Spleen (tissue), 11 donors: Measurements from ENCODE around the gene YES1. TPM values are rescaled to one million over a fixed set of nuclear protein-coding genes. Genes with fewer than 3 reads are reported as not detected.

Experiments used
- DNase-seq: peaks from one replicate; pipeline ENCODE4 v3.0.0-alpha.2; 2020
- H3K27ac ChIP-seq, 8 donors: fragments of 200-600 bp; sonication (generic) in 7 of 8; 1 replicate in 4 of 8; 2 replicates in 4 of 8; pipeline versions ENCODE4 v1.5.0 to v1.8.0; 2016 to 2021; ENCODE audit warnings: inconsistent platforms in 4 of 8, mild to moderate bottlenecking in 4 of 8, moderate library complexity in 1 of 8
- H3K27me3 ChIP-seq, 7 donors: fragments of 200-600 bp; sonication (generic) in 6 of 7; replicated peaks in 1 of 7; 1 replicate in 4 of 7; 2 replicates in 3 of 7; pipeline versions ENCODE4 v1.5.0 to v1.8.0; 2016 to 2021; ENCODE audit warnings: inconsistent platforms in 3 of 7, mild to moderate bottlenecking in 1 of 7
- H3K36me3 ChIP-seq, 6 donors: fragments of 200-600 bp; sonication (generic) in 5 of 6; 1 replicate in 4 of 6; 2 replicates in 2 of 6; pipeline versions ENCODE4 v1.5.0 to v1.8.0; 2016 to 2021; ENCODE audit warnings: inconsistent platforms in 2 of 6
- H3K4me1 ChIP-seq, 6 donors: fragments of 200-600 bp; sonication (generic) in 5 of 6; 1 replicate in 3 of 6; 2 replicates in 3 of 6; pipeline versions ENCODE4 v1.5.0 to v1.8.0; 2016 to 2021; ENCODE audit warnings: inconsistent platforms in 3 of 6
- H3K4me3 ChIP-seq, 8 donors: fragments of 200-600 bp; sonication (generic) in 7 of 8; 1 replicate in 4 of 8; 2 replicates in 4 of 8; pipeline versions ENCODE4 v1.5.0 to v1.8.0; 2016 to 2021; ENCODE audit warnings: inconsistent platforms in 4 of 8, mild to moderate bottlenecking in 4 of 8, moderate library complexity in 2 of 8
- H3K9me3 ChIP-seq, 8 donors: fragments of 200-600 bp; sonication (generic) in 7 of 8; 1 replicate in 4 of 8; 2 replicates in 4 of 8; pipeline versions ENCODE4 v1.5.0 to v1.8.0; 2016 to 2021; ENCODE audit warnings: inconsistent platforms in 4 of 8
- CTCF ChIP-seq, 11 experiments: fragments of 200-600 bp in 7 of 11; fragments of 450-650 bp in 4 of 11; sonication (generic) in 4 of 11; IDR thresholded peaks in 8 of 11; conservative IDR thresholded peaks in 3 of 11; 1 replicate in 7 of 11; 2 replicates in 4 of 11; pipeline versions ENCODE4 v1.4.0 to v1.8.0; 2016 to 2021; ENCODE audit warnings: antibody characterized with exemption in 11 of 11, inconsistent platforms in 4 of 11, mild to moderate bottlenecking in 1 of 11
- POLR2A ChIP-seq, 3 donors: fragments of 450-650 bp; IDR thresholded peaks; one replicate each; pipeline ENCODE4 v1.5.1; 2017; ENCODE audit warnings: antibody characterized with exemption in 3 of 3, mild to moderate bottlenecking in 1 of 3
- POLR2AphosphoS5 ChIP-seq, 3 donors: sonication (generic); formaldehyde crosslinking; IDR thresholded peaks; one replicate each; pipeline ENCODE4 v1.5.1; 2017; ENCODE audit warnings: antibody characterized with exemption in 3 of 3
- WGBS, 5 donors: extraction: QIAGEN DNeasy Blood & Tissue Kit in 3 of 5; methylation state at CpG; one replicate each; pipeline versions ENCODE4 v1.1.5 to v1.1.7; 2013 to 2018; 5-methylcytosine and 5-hydroxymethylcytosine counted together
- intact Hi-C: fragments of 100-400 bp; cut with DNase I; formaldehyde crosslinking; loops from one replicate; pipeline ENCODE4 v1.15.0; 2023; ENCODE audit warnings: low total_unique reads
- polyA plus RNA-seq, 3 donors: library from polyadenylated mRNA; stranded (reverse); fragments of 200-250 nt; gene quantifications; one replicate each; pipeline ENCODE4 v1.2.1, GENCODE V29; 2013
- total RNA-seq, 7 donors: library from RNA; depleted of rRNA in 3 of 7; stranded (reverse); fragments of >200 nt in 3 of 7; fragmentation: NEBNext Ultra II Directional in 4 of 7; extraction: Animal tissue kit (Norgen Biotek cat#: 25700) in 4 of 7; gene quantifications; one replicate each; pipeline versions ENCODE4 v1.1.0 to v1.2.1, GENCODE V29; 2016 to 2021
- donor health status: healthy with polysubstance abuse.
- donor health status: DM: no; HTN: no; CAD: no; lungs with moderate emphysema.
- donor health status: DM: no; HTN: no; CAD: no.
- donor health status: Bipolar disorder and iron deficiency.
- donor health status: healthy.
- donor health status: DM: no; HTN: no; CAD: no.
- donor health status: DM: yes; HTN: yes; CAD: no.

The YES1 gene
- total and polyA plus RNA-seq, 10 donors, result 8.4 to 128 (median 60.9) TPM

GRCh38 chr18:713135-713490 lies 98.9 kb downstream of the YES1 start:
- Histone ChIP-seq H3K27ac (peak overlapping the region in 7 of 8 donors; percentile 78 to 87 (median 83)), H3K27me3 (peaks cover 0 to 14% (median 0%) of the 10 kb centered on the region in 7 donors), H3K9me3 (peaks cover 0 to 12% (median 0%) of the 10 kb centered on the region in 8 donors), H3K4me1 (peaks cover 0 to 36% (median 27%) of the 10 kb centered on the region in 6 donors), H3K36me3 (peaks cover 0 to 8% (median 0%) of the 10 kb centered on the region in 6 donors), H3K4me3 (peak overlapping the region in 6 of 8 donors; percentile 57 to 83 (median 76))
- DNase-seq, result peak; percentile 75
- 85 to 93% (median 90%) methylated on average over 22 to 23 of the region's 23 CpGs for WGBS, 5 donors
- TF ChIP-seq POLR2A (IDR thresholded peaks at IDR 0.05) (no peak), CTCF (IDR thresholded peaks at IDR 0.05 in 8 of 11, conservative IDR thresholded peaks at IDR 0.05 in 3 of 11) (no peak), POLR2AphosphoS5 (IDR thresholded peaks at IDR 0.05) (no peak)
- intact Hi-C loops, result no loop called here

GRCh38 chr18:712401-713134 lies 99.5 kb downstream of the YES1 start, which contains the start of gene ENOSF1:
Gene ENOSF1, minus strand, starts transcription at chr18:712630. Its CDS starts 43 bp downstream, at chr18:712587.
- H3K9me3 ChIP-seq, result peaks cover 0 to 12% (median 0%) of the 10 kb centered on the region in 8 donors

GRCh38 chr18:711657-712400 lies 100.2 kb downstream of the YES1 start:
- H3K4me1 ChIP-seq, result peaks cover 0 to 36% (median 27%) of the 10 kb centered on the region in 6 donors
- DNase-seq, result peak; percentile 85
- peak overlapping the region; percentile 4 to 87 (median 81) for H3K27ac ChIP-seq
- peaks cover 0 to 14% (median 0%) of the 10 kb centered on the region in 7 donors for H3K27me3 ChIP-seq
- 0% methylated on average over 28 to 42 of the region's 42 CpGs for WGBS, 5 donors
- TF ChIP-seq POLR2AphosphoS5 (IDR thresholded peaks at IDR 0.05) (peak in 2 of 3 donors; percentile 43 to 66), CTCF (IDR thresholded peaks at IDR 0.05 in 8 of 11, conservative IDR thresholded peaks at IDR 0.05 in 3 of 11) (no peak), POLR2A (IDR thresholded peaks at IDR 0.05) (no peak)
- peaks cover 0 to 10% (median 0%) of the 10 kb centered on the region in 6 donors for H3K36me3 ChIP-seq
- peak overlapping the region; percentile 50 to 83 (median 71) for H3K4me3 ChIP-seq
- intact Hi-C loops, result no loop called here
- H3K9me3 ChIP-seq, result peaks cover 0 to 12% (median 0%) of the 10 kb centered on the region in 8 donors

More at GRCh38 chr18:712401-713134, 99.5 kb downstream of the YES1 start, which contains the start of gene ENOSF1:
- H3K36me3 ChIP-seq, result peaks cover 0 to 10% (median 0%) of the 10 kb centered on the region in 6 donors
- TF ChIP-seq POLR2A (IDR thresholded peaks at IDR 0.05) (peak in 1 of 3 donors; percentile 17), POLR2AphosphoS5 (IDR thresholded peaks at IDR 0.05) (peak; percentile 73 to 84 (median 79)), CTCF (IDR thresholded peaks at IDR 0.05 in 8 of 11, conservative IDR thresholded peaks at IDR 0.05 in 3 of 11) (peak; percentile 51 to 92 (median 85))
- H3K4me1 ChIP-seq, result peaks cover 0 to 36% (median 27%) of the 10 kb centered on the region in 6 donors
- 0 to 16% (median 10%) methylated on average over 14 to 91 of the region's 91 CpGs for WGBS, 5 donors
- H3K4me3 ChIP-seq, result peak within 1 kb of the TSS; percentile 50 to 83 (median 71)
- intact Hi-C loops, result no loop called here
- peaks cover 0 to 14% (median 0%) of the 10 kb centered on the region in 7 donors for H3K27me3 ChIP-seq
- peak; percentile 95 for DNase-seq
- H3K27ac ChIP-seq, result peak within 1 kb of the TSS; percentile 4 to 87 (median 81)
